GM19023 (cell line): Measurements from ENCODE around the gene AGT.

ENCODE experiments used
- ATAC-seq: cut with Tn5 transposase; IDR thresholded peaks from one replicate; pipeline ENCODE4 v1.9.1; 2021; ENCODE audit warnings: mild to moderate bottlenecking, moderate library complexity; ENCODE audit not compliant: unreplicated experiment

Gene AGT

DNA sequence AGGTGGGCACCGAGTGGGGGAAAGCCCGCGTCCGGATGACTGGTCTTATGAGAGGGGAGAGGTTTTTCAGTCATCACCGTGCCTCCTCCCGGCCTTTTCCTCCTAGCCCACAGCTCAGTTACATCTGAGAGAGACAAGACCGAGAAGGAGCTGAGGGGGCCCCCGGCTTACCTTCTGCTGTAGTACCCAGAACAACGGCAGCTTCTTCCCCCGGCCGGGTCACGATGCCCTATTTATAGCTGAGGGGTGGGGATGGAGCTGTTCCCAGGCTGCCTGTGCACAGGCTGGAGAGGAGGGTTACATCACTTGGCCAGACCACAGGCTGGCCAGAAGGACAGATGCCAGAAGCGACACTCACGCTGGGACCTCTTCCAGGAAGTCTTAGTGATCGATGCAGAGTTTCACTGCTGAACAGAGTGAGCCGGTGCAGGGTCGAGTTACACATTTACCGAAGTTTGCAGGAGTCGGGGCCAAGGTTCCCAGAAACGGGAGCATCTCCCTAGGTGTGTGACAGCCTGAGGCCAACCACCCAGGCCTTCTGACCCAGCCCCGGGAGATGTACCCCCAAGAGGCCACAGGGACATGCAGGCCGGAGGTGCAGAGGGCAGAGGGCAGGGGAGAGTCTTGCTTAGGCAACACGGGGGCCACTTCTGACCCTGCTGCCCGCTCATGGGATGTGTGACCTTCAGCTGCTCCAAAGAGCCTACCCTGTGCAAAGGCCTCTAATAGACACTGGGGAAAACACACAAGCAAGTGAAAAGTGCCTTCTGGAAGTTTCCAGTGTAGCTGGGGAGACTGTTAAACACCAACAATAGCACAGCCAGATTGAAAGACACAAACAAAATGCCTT lies at the start of gene AGT:
AGT (minus strand) TSS at position 208 of the 850 bp plus-strand sequence. CDS start 3,299 bp downstream, outside the sequence.
- ATAC-seq = no peak

GRCh38 chr1:230761443-230762167 lies 47.7 kb upstream of the AGT start:
- no peak for ATAC-seq

DNA sequence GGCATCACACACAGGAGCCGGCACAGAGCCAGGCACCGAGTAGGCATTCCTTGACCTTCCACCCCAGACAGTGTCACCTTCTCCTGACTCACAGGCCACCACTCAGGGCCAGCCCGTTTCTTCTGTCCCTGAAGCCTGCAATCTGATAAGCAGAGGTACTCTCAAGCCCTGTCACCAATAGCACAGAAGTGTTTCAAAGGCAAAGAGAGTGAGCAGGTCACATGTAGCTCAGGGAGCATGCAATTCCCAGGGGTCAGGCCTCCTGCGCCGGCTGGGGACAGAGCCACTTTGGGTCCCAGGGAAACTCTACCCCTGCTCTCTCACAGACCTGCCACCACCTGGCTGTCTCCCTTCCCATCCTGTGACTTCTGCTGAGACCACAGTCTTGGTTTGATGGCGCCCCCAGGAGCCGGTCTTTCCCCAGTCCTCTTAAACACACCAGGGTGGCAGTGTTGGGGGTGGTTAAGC lies 46.5 kb upstream of the AGT start:
- no peak for ATAC-seq

- ATAC-seq = no peak
These were observed 45.6 kb upstream of the AGT start for GRCh38 chr1:230759369-230760065.

- no peak for ATAC-seq
These were observed 44.9 kb upstream of the AGT start for GRCh38 chr1:230758709-230759368.

DNA sequence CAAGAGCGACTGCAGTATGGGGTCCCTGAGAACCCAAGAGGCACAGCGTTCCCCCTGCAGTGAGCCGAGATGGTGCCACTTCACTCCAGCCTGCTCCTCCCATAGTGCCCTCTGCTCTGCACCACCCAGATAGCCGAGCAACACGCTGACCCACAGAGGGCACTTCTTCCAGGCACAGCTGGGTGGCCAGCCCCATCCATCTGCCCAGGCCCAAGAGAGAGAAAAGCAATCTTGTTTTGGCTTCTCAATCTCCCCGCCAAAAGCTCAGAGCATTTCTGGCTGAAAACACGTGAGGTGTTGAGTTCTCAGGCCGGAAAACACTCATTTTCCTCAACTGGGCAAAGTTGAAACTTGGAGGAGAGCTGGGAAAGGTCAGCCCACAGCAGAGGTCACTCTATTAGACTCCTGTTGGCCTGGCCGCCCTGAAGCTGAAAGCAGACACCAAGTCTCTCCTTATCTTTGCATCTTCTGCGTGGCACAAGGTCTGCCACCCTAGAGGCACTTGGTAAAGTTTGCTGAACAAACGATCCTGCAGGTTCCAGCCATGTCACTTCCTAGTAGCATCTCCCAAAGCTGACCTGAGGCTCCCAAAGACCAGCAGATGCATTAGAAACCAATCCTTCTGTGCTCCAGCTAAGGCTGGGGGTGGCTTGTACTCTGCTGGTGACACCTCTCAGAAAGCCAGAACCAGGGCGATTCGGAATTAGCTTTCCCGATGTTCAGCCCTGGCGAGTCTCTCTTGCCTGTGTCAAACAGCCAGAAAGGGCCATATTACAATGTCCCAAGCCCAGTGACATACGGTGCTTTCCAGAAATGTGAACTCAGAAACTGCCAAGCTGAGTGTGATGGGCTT lies 44.2 kb upstream of the AGT start:
- no peak for ATAC-seq

GRCh38 chr1:230754796-230755195 lies 40.9 kb upstream of the AGT start:
- no peak for ATAC-seq

DNA sequence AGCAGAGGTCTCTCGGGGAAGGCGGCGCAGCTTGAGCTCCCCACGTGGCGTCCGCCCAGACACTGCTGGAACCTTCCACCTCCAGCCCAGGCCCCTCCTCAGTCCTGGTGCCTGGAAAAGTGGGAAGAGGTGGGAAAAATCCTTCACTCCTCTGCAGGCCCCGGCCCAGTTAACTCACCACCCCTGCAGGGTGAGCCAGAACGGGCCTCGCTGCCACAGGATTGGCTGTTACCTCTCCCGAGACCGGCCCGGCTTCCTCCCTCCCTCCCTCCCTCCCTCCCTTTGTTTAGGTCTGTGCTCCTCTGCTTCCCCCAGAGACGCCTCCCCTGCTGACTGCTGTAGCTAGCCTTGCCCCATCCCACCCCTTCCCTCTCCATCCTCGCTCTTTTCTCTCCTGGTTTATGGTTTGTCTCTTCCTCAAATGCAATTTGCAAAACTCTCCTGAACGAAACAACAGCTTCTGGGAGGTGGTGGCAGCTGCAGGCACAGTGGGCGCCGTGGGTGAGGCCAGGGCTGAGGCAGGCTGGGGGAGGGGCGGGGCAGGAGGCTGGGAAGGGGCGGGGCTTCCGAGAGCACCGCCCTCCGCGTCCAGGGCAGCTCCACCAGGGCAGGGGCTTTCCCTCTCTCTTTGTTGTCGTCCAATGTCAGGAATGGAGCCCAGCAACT lies 39.8 kb upstream of the AGT start:
- no peak for ATAC-seq

DNA sequence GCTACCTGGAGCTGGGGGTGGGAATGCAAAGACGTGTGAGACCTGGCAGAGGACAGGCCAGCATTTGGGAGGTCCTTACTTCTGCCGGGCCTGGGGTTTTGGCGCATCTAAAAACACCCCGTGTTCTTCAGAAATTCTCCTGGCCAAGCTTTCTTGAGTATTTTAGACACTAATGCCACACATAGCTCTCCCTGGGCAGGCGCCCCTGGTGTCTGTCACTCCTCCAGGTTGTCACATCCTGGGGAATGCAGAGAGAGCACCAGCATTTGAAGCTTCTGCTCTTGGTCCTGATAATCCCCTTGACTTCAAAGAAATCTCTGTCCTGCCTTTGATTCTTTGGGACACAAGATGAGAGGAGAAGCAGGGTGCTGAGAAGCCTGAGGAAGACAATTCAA lies 39.3 kb upstream of the AGT start:
- ATAC-seq = no peak

- no peak for ATAC-seq
These were observed 38.5 kb upstream of the AGT start for GRCh38 chr1:230752407-230752806.

GRCh38 chr1:230750986-230751625 lies 37.2 kb upstream of the AGT start:
- ATAC-seq = no peak

GRCh38 chr1:230750576-230750975 lies 36.7 kb upstream of the AGT start:
- ATAC-seq = no peak

DNA sequence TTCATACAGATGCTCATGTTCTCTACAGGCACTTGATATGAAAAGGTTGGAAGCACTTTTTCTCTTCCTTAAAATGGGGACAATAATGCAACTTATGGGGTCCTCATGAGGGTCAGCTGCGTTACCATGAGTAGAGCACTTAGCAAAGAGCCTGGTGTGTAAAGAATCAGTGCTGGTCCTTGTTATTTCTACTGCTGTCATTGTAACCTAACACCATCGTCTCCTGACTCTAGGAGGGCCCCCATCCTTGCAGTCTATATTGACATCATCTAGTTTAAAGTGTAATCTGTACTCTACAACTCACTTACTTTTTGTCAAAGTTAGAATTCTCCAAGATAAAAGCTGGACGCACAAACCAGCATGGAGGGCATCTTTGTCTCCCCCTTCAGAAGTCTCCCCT lies 35.7 kb upstream of the AGT start:
- no peak for ATAC-seq

- ATAC-seq = no peak
These were observed 35.2 kb upstream of the AGT start for GRCh38 chr1:230749150-230749549.

DNA sequence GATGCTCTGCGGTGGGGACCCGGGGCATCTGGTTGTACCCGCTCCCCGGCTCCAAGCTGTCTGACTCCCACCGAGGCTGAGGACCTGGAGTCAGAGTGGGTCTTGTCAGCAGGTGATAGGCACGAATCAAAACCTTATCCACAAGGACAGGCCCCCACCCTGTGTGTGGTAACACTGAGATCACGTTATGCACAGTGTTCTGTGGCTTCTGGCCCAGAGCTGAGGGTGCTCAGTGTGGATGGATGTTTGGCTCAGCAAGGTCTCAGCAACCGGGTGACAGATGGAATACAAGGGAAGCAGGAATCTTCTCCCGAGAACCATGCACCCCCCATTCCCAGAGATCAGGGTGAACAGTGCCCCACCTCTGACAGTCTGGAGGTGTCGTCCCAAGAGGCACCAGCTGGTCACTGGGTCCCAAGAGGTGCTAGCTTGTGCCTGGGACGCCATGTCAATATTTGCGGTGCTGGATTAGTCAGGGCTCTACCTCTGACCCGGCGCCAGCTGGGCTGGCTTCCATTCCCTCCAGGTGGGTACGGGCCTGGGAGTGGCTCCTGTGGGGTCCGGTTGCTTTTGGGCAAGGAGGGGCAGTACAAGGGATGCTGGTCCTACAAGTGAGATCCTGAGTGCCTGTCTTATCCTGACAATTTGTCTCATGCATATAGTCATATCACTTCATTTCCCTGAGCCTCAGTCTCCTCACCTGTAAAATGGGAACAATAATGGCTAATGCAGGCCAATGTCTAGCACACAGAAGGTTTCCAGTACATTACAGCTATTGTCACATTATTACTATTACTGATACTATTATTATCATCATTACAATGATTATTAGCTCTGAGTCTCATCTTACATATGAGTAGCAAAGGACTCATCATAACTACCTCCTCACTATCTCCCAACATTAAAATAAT lies 34.2 kb upstream of the AGT start:
- ATAC-seq = no peak

DNA sequence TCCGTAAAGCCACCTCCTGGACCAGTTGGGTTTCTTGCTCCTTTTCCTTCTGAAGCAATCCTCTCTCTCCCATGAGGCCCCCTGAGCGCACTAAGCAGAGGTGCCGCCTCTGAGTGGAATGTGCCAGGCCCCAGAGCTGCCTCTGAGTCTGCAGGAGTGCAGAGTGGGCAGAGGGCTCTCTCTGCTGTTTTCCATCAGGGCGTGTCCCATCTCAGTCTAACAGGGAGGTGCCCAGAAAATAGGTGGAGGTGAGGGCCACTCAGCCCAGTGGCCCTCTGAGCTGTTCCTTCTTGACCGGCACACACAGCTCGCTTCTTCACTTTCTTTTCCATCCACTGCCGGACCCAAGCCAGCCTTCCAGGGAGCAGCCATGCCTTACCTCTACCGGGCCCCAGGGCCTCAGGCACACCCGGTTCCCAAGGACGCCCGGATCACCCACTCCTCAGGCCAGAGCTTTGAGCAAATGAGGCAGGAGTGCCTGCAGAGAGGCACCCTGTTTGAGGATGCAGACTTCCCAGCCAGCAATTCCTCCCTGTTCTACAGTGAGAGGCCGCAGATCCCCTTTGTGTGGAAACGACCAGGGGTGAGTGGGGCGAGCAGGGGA lies 33.3 kb upstream of the AGT start, which contains the start of gene CAPN9:
CAPN9 (plus strand) TSS at position 262 of the 604 bp plus-strand sequence; CDS start at position 371, 109 bp downstream.
- ATAC-seq = no peak

- no peak for ATAC-seq
These were observed 32.7 kb upstream of the AGT start for GRCh38 chr1:230746617-230747016.
